HL-60 (cell line): Measurements from ENCODE around the gene RFLNA.

Experiments
- DNase-seq, 2 experiments: peaks; one replicate each; pipeline ENCODE4 v3.0.0-alpha.2; 2010 to 2020; ENCODE audit warnings: low read depth in 1 of 2, low spot score in 1 of 2
- H3K27ac ChIP-seq: fragments of 250-450 bp; sonication (Bioruptor Pico); replicated peaks from 2 replicates; pipeline ENCODE4 v1.5.1; 2020; ENCODE audit warnings: mild to moderate bottlenecking, moderate library complexity
- H3K27me3 ChIP-seq: fragments of 250-450 bp; sonication (Bioruptor Pico); 2 replicates; pipeline ENCODE4 v1.5.1; 2021; ENCODE audit warnings: mild to moderate bottlenecking, moderate library complexity; ENCODE audit not compliant: insufficient read depth, poor library complexity, severe bottlenecking
- H3K4me3 ChIP-seq: replicated peaks from 2 replicates; pipeline ENCODE4 v1.5.1; 2011; ENCODE audit warnings: mild to moderate bottlenecking, control low read depth, low read length; ENCODE audit not compliant: insufficient read depth
- GABPA ChIP-seq: IDR thresholded peaks from 2 replicates; pipeline ENCODE4 v1.6.1; 2012; ENCODE audit warnings: low read depth
- POLR2AphosphoS5 ChIP-seq: IDR thresholded peaks from 2 replicates; pipeline ENCODE4 v1.6.1; 2012; ENCODE audit warnings: low read depth
- REST ChIP-seq: IDR thresholded peaks from 2 replicates; pipeline ENCODE4 v1.6.1; 2012; ENCODE audit warnings: low read depth; ENCODE audit not compliant: insufficient replicate concordance
- SPI1 ChIP-seq: IDR thresholded peaks from 2 replicates; pipeline ENCODE4 v1.6.1; 2012; ENCODE audit warnings: low read depth, mild to moderate bottlenecking, borderline replicate concordance
- TF ChIP-seq, protein P1 (sequence below): IDR thresholded peaks from one replicate; pipeline ENCODE4 v1.5.1; 2011; ENCODE audit warnings: low read length, control low read depth, inconsistent platforms; ENCODE audit not compliant: insufficient read depth

RFLNA gene

GRCh38 chr12:124332900-124333299 is 38.0 kb downstream of the RFLNA start:
- no peaks in the 10 kb centered on the region for H3K27me3 ChIP-seq
- DNase-seq: no peak
- H3K27ac ChIP-seq: no peak overlapping the region
- H3K4me3 ChIP-seq: no peak overlapping the region
- TF ChIP-seq POLR2AphosphoS5 (no peak; the same call in 1 of the 2 replicates), SPI1 (no peak), GABPA (no peak), REST (no peak)
- TF ChIP-seq, protein P1, sequence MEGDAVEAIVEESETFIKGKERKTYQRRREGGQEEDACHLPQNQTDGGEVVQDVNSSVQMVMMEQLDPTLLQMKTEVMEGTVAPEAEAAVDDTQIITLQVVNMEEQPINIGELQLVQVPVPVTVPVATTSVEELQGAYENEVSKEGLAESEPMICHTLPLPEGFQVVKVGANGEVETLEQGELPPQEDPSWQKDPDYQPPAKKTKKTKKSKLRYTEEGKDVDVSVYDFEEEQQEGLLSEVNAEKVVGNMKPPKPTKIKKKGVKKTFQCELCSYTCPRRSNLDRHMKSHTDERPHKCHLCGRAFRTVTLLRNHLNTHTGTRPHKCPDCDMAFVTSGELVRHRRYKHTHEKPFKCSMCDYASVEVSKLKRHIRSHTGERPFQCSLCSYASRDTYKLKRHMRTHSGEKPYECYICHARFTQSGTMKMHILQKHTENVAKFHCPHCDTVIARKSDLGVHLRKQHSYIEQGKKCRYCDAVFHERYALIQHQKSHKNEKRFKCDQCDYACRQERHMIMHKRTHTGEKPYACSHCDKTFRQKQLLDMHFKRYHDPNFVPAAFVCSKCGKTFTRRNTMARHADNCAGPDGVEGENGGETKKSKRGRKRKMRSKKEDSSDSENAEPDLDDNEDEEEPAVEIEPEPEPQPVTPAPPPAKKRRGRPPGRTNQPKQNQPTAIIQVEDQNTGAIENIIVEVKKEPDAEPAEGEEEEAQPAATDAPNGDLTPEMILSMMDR: no peak

- H3K4me3 ChIP-seq: no peak overlapping the region
- H3K27ac ChIP-seq: no peak overlapping the region
- DNase-seq: no peak
- TF ChIP-seq POLR2AphosphoS5: no peak
- no peak for TF ChIP-seq GABPA
- TF ChIP-seq, protein P1: no peak
- TF ChIP-seq SPI1: no peak
- no peak for TF ChIP-seq REST
- H3K27me3 ChIP-seq: no peaks in the 10 kb centered on the region
These were observed 38.8 kb downstream of the RFLNA start for GRCh38 chr12:124333724-124334123.

GRCh38 chr12:124334266-124334665 is 39.4 kb downstream of the RFLNA start:
- Histone ChIP-seq H3K27ac (no peak overlapping the region), H3K4me3 (no peak overlapping the region), H3K27me3 (no peaks in the 10 kb centered on the region)
- no peak for TF ChIP-seq GABPA
- no peak for TF ChIP-seq POLR2AphosphoS5
- TF ChIP-seq, protein P1: no peak
- no peak for TF ChIP-seq REST
- TF ChIP-seq SPI1: no peak
- DNase-seq: no peak
